K562 (cell line): ENCODE results near the gene FXYD3.

Experiments
- BCL6 ChIP-seq: fragments of 250-450 bp; sonication (Bioruptor Pico); IDR thresholded peaks from 2 replicates; pipeline ENCODE4 v1.4.0; 2020
- ELF2 ChIP-seq: fragments of 250-450 bp; sonication (Bioruptor Pico); IDR thresholded peaks from 2 replicates; pipeline ENCODE4 v1.5.0; 2021; ENCODE audit warnings: mild to moderate bottlenecking
- JUN ChIP-seq, 2 experiments: sonication (generic) in 1 of 2; formaldehyde crosslinking in 1 of 2; IDR thresholded peaks; 2 replicates each; pipeline versions ENCODE4 v1.6.1 to v1.8.0; 2012 to 2022; ENCODE audit warnings: borderline replicate concordance in 2 of 2, mild to moderate bottlenecking in 2 of 2, improper control_type of control experiment in 1 of 2, low read depth in 1 of 2, low read length in 1 of 2, missing genetic modification reagents in 1 of 2
- ZNF780A ChIP-seq: fragments of 250-450 bp; sonication (Bioruptor Pico); IDR thresholded peaks from 2 replicates; pipeline ENCODE4 v1.5.0; 2021; ENCODE audit warnings: mild to moderate bottlenecking

DNA sequence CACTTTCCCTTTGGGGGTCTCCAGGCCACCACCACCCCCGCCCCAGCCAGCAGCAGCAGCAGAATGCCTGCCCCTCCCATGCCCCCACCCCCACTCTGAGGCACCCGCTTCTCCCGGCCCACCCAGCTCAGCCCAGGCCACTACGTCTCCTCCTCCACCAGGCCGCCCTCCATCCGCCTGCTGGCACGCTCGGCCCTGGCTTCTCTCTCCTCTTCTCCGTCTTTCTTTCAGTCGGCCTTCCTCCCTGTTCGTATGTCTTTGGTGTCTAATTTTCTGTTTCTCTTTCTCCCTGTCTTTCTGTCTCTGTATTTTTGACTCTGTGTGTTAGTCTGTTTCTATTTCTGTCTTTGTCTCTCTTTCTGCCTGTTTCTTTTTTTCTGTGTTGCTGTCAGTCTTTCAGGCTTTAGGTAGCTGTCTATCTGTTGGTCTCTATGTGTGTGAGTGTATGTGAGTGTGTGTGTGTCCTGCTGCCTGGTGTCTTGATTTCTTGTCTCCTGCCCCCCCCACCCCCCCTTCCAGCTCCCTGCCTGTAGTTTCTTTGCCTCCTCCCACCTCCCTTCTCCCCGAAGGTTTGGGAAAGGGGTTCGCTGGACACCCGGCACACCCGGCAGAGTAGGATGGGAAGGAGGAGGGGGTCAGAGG is 19.1 kb downstream of the FXYD3 start, which contains the start of gene LGI4:
- TF ChIP-seq JUN (IDR thresholded peaks at IDR 0.05; ENCODE audit: borderline replicate concordance, low read depth, low read length) (no peak), JUN (CRISPR knock-in tag; IDR thresholded peaks at IDR 0.05; ENCODE audit: borderline replicate concordance) (no peak), ZNF780A (no peak), ELF2 (CRISPR knock-in tag) (no peak), BCL6 (CRISPR knock-in tag) (no peak)
